GM12865 (cell line): ENCODE data around the gene TNIK.
"Not testable (repeated sequence)": the region's sequence is repeated elsewhere in the genome, so short reads cannot be mapped to it uniquely, and the experiment has no call there.

ENCODE experiments used
- DNase-seq: peaks from one replicate; pipeline ENCODE4 v3.0.0; 2010; ENCODE audit warnings: low read depth
- H3K4me3 ChIP-seq: 2 replicates; pipeline ENCODE4 v1.5.1; 2011; ENCODE audit warnings: mild to moderate bottlenecking, low read depth, low read length, control low read depth
- TF ChIP-seq, protein P1 (sequence below): IDR thresholded peaks from 2 replicates; pipeline ENCODE4 v1.5.1; 2011; ENCODE audit warnings: low read length, control low read depth, low read depth, inconsistent platforms; ENCODE audit not compliant: insufficient read depth; ENCODE audit errors: missing control alignments

Gene TNIK

DNA sequence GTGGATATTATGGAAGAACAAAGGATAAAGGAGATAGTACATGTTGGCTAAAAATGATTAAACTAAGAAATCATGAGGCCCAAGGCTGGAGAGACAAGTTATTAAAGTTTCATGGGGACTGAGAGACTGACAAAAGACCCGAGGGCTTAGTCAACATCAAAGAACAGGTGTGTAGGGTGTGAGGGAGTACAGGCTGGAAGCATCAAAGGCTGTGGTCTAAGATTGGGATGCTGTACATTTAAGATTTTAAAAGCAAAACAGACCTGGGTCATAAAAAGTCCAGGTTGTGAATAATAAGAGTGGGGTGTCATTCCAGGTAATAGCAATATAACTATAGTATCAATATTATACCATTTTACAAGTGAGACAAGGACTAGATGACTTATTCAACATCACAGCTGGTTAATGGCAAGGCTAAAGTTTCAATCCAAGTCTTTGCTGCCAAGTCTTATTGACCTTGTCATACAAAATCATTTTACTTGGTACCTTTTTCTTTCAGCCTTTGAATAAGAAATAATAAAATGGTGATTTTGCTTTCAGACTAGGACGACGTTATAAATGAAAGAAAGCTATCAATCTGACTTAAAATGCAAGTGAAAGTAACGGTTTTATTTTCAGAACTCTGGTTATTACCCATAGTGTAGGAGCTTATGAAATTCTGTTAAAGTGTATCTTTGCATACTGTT is 211.6 kb downstream of the TNIK start:
- DNase-seq, result peak; percentile 76
- TF ChIP-seq, protein P1, sequence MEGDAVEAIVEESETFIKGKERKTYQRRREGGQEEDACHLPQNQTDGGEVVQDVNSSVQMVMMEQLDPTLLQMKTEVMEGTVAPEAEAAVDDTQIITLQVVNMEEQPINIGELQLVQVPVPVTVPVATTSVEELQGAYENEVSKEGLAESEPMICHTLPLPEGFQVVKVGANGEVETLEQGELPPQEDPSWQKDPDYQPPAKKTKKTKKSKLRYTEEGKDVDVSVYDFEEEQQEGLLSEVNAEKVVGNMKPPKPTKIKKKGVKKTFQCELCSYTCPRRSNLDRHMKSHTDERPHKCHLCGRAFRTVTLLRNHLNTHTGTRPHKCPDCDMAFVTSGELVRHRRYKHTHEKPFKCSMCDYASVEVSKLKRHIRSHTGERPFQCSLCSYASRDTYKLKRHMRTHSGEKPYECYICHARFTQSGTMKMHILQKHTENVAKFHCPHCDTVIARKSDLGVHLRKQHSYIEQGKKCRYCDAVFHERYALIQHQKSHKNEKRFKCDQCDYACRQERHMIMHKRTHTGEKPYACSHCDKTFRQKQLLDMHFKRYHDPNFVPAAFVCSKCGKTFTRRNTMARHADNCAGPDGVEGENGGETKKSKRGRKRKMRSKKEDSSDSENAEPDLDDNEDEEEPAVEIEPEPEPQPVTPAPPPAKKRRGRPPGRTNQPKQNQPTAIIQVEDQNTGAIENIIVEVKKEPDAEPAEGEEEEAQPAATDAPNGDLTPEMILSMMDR, result no peak
- peak overlapping the region; percentile 40 for H3K4me3 ChIP-seq

- DNase-seq, result no peak
- peak overlapping the region; percentile 7; the same call in 1 of the 2 replicates for H3K4me3 ChIP-seq
- TF ChIP-seq, protein P1, result no peak
Measured at GRCh38 chr3:171245796-171246765, 214.1 kb downstream of the TNIK start.

DNA sequence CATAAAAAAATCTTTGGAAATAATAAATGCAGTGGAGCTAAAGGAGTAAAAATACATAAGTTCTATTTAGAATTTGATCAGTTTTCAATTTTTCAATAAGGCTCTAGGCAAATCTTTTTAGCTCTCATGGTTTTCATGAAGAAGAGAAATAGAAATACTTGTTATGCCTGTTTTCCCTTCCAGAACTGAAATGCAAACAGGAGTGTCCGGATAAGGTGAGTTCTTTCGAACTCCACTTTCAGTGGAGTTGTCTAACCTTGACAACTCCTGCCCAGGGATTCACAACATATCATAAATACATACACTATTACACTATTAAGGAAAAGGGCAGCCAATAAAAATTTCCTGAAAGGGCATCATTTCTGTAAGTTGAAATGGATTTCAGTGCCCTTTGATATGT is 217.3 kb downstream of the TNIK start:
- TF ChIP-seq, protein P1, result no peak
- H3K4me3 ChIP-seq, result no peak overlapping the region
- DNase-seq, result no peak

DNA sequence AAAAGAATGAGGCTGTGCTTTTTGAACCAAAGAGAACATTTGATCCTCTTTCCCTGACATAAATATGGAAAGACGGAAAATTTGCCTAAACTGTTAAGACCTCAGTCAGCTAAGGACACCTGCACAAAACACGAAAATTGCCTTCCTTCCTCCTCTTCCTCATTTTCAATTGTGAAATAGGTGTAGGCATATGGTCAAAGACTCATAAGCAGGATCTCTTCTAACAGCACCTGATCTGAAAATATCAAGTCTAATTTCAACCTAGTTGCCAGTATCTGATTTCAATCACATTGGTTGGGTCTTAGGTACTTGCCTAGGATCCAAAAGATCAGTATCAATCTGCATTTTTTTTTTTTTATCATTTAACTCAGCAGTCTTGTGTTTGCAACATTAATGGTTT is 218.0 kb downstream of the TNIK start:
- no peak for DNase-seq
- H3K4me3 ChIP-seq, result no peak overlapping the region
- TF ChIP-seq, protein P1, result no peak

DNA sequence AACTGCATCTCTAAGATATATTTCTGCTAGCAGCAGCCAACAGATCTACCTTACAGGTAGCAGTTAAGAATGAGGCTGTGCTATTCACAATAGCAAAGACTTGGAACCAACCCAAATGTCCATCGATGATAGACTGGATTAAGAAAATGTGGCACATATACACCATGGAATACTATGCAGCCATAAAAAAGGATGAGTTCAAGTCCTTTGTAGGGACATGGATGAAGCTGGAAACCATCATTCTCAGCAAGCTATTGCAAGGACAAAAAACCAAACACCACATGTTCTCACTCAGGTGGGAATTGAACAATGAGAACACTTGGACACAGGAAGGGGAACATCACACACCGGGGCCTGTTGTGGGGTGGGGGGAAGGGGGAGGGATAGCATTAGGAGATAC is 218.6 kb downstream of the TNIK start:
- not testable (repeated sequence) for H3K4me3 ChIP-seq, DNase-seq

- H3K4me3 ChIP-seq, result no peak overlapping the region
- no peak for DNase-seq
- TF ChIP-seq, protein P1, result no peak
Measured at GRCh38 chr3:171240504-171240835, 219.7 kb downstream of the TNIK start.

- no peak for DNase-seq
- TF ChIP-seq, protein P1, result no peak
- no peak overlapping the region for H3K4me3 ChIP-seq
Measured at GRCh38 chr3:171239757-171240503, 220.3 kb downstream of the TNIK start.
